ENCODE measurements around the gene FGD2.
A peak's percentile ranks its signal among the peaks of the same experiment; 100 is the strongest.

FGD2 gene

DNA sequence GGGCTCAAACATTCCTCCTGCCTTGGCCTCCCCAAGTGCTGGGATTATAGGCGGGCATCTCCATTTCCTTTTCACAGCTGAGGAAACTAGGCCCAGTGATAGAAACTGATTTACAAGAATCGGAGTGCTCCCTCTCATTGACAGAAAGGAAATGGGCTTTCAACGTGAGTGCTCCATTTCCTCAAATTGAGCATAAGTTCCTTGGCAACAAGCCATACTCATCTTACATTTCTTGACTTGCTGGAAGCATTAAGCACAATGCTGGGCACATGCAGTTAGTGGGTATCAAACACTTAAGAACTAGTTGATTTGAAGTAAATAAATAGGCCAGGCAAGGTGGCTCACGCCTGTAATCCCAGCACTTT, 54.7 kb downstream of the FGD2 start:
- Mint-ChIP-seq H3K4me3 (no peak overlapping the region), H3K9me3 (no peaks in the 10 kb centered on the region), H3K4me1 (peaks cover 23% of the 10 kb centered on the region), H3K36me3 (no peaks in the 10 kb centered on the region), H3K27ac (peak overlapping the region; percentile 64)
- DNase-seq (ENCODE audit: low spot score in 2 of 2): no peak
- ATAC-seq: no peak

DNA sequence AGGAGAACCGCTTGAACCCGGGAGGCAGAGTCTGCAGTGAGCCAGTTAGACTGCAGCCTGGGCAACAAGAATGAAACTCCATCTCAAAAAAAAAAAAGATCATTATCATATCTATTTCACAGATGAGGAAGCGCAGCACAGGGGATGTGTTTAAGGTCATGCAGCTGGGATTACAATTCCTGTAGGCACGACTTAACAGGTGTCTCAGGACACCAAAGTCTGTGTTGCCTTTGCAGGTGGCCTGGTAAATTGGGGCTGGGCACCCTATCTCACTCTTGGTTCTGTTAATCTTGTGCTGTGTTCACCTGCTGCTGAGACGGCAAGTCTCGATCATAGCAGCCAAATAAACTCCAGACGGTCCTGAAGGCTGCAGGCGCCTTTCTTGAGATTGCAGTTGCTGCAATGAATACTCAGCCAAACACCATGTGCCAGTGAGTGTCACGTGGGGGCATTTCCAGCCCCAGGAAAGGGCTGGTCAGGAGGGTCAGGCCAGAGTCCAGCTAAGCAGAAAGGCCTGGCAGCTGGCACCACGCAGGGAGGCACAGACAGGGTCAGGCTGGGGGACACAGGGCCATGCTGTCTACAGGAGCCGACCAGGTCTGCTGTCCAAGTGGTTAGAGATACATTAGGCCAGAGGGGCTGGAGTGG, 55.8 kb downstream of the FGD2 start:
- no peaks in the 10 kb centered on the region for H3K9me3 Mint-ChIP-seq
- DNase-seq (ENCODE audit: low spot score in 2 of 2) (no peak), ATAC-seq (no peak)
- no peak overlapping the region for H3K4me3 Mint-ChIP-seq
- H3K27ac Mint-ChIP-seq: no peak overlapping the region
- no peaks in the 10 kb centered on the region for H3K36me3 Mint-ChIP-seq
- peaks cover 23% of the 10 kb centered on the region for H3K4me1 Mint-ChIP-seq

DNA sequence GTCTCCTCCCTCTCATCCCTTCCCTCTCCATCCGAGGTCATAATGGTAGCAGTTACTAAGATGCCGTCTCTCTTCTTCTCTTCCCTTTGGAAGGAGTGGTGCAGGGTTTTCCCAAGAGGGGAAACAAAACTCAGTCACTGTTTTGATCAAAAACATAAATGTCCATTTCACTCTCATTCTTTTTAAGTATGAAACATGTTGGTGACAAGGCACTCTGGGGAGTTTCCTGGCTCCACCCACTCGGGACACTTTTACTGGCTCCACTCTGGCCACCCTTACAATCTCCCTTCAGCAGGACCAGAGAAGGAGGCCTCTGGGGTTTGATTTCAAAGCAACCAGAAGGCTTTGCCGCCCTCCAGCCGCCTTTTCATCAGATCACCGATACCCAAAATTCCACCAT, 57.0 kb downstream of the FGD2 start:
- DNase-seq (ENCODE audit: low spot score in 2 of 2) (no peak), ATAC-seq (no peak)
- Mint-ChIP-seq H3K36me3 (no peaks in the 10 kb centered on the region), H3K9me3 (no peaks in the 10 kb centered on the region), H3K4me1 (peaks cover 16% of the 10 kb centered on the region), H3K4me3 (no peak overlapping the region), H3K27ac (peak overlapping the region; percentile 23)

DNA sequence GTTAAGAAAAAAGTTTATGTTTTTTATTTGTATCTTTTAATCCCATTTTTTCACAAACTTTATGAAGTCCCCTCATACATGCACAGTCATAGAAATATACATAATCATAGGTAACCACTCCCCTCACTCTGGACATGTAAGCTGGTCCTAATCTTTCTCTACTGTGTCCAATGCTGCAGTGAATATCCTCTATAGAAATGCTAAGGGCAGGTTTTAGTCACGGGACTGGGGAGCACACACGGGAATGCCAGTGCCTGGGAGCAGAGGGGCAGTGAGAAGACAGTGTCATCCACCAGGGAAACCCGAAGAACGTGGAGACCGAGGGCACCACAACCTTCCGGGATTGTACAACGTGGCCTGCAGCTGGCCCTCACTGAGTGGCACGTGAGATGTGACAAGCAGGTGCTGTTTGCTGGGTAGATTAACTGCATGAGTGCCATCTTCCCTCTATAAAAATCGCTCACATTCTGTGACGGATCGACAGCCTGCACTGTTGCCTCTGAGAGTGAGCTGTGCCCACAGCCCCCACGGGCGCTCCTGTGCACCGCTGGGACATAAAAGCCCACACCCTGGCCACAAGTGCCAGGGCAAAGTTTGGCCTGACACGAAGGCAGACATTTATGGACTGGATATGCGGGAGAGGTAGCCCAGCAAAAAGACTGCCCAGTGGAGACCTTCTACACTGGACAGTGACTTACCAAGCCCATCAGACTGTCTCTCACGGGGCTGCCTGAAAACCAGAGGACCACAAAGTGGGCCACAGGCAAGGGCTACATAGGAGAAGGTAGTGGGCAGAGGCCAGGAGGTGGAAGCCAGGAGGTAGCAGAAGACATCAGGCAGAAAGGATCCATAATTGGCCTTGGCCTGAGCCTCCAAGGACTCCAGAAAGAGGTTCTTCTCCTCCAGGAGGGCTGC, 63.2 kb downstream of the FGD2 start:
- no peak for DNase-seq (ENCODE audit: low spot score in 2 of 2)
- no peaks in the 10 kb centered on the region for H3K36me3 Mint-ChIP-seq
- peak; percentile 68 for ATAC-seq
- no peak overlapping the region for H3K27ac Mint-ChIP-seq
- peaks cover 38% of the 10 kb centered on the region for H3K4me1 Mint-ChIP-seq
- H3K9me3 Mint-ChIP-seq: no peaks in the 10 kb centered on the region
- H3K4me3 Mint-ChIP-seq: no peak overlapping the region

DNA sequence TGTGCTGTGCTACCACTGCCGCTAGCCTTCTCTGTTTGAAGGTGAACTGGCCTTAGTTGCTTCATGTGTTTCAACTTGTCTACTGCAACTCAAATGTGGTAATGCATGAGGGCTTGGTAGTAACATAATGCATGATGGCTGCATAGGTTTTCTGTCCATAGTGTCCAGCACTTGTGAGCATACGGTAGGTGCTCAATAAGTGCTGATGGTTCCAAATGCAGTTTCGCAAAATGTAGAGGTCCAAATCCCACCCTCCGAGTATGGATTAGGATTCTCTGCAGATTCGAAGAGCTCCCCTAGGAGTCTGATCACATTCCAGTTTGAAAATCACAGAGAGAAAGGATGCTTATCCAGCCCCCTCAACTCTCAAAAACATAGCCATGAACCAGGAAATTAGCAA, 64.2 kb downstream of the FGD2 start:
- DNase-seq (ENCODE audit: low spot score in 2 of 2): no peak
- no peak overlapping the region for H3K27ac Mint-ChIP-seq
- H3K36me3 Mint-ChIP-seq: no peaks in the 10 kb centered on the region
- peaks cover 39% of the 10 kb centered on the region for H3K4me1 Mint-ChIP-seq
- no peak overlapping the region for H3K4me3 Mint-ChIP-seq
- no peaks in the 10 kb centered on the region for H3K9me3 Mint-ChIP-seq
- ATAC-seq: no peak

- Mint-ChIP-seq H3K9me3 (no peaks in the 10 kb centered on the region), H3K36me3 (no peaks in the 10 kb centered on the region), H3K4me3 (no peak overlapping the region), H3K4me1 (peaks cover 39% of the 10 kb centered on the region), H3K27ac (peak overlapping the region; percentile 83)
- DNase-seq (ENCODE audit: low spot score in 2 of 2) (no peak), ATAC-seq (peak; percentile 55)
Measured at GRCh38 chr6:37072526-37072925, 67.1 kb downstream of the FGD2 start.

DNA sequence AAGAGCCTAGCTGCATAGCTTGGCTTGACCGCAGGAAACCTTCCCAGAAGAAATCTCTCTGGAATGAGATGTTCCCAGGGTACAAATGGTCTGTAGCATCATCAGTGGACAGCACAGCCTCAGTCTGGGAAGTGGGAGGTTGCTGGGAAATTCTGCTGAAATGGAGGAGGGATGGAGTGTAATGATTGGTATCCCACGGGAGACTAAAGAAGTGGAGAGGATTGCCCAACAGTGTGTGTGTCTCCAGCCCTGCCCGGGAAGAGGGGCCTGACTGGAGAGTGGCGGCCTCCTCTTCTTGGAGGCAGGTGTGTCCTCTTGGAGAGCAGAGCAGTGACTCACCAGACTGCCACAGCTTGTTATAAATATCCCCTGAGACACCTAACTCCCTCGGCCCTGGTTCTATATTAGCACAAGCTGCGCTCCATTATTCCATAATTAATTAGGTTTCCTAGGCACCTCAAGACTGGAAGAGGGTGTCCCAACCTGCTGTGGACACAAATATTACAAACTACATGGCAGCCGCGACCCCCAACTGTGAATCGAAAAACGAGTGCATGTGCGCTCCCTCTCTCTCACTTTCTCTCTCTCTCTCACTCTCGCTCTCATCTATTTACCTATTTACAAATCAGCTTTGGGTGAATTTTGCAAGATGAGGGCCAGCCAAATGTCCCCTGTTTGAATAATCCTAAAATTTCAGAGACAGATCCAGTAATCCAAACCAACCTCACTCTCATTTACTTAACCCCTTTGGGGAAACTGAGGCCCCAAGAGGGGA, 68.8 kb downstream of the FGD2 start:
- Mint-ChIP-seq H3K27ac (no peak overlapping the region), H3K9me3 (no peaks in the 10 kb centered on the region), H3K36me3 (no peaks in the 10 kb centered on the region), H3K4me1 (peaks cover 29% of the 10 kb centered on the region), H3K4me3 (no peak overlapping the region)
- DNase-seq (ENCODE audit: low spot score in 2 of 2) (no peak), ATAC-seq (no peak)

GRCh38 chr6:37077191-37077904, 71.9 kb downstream of the FGD2 start:
- H3K27ac Mint-ChIP-seq: peak overlapping the region; percentile 45
- H3K4me1 Mint-ChIP-seq: peaks cover 10% of the 10 kb centered on the region
- no peak for DNase-seq (ENCODE audit: low spot score in 2 of 2)
- H3K9me3 Mint-ChIP-seq: no peaks in the 10 kb centered on the region
- no peaks in the 10 kb centered on the region for H3K36me3 Mint-ChIP-seq
- ATAC-seq: no peak
- no peak overlapping the region for H3K4me3 Mint-ChIP-seq

DNA sequence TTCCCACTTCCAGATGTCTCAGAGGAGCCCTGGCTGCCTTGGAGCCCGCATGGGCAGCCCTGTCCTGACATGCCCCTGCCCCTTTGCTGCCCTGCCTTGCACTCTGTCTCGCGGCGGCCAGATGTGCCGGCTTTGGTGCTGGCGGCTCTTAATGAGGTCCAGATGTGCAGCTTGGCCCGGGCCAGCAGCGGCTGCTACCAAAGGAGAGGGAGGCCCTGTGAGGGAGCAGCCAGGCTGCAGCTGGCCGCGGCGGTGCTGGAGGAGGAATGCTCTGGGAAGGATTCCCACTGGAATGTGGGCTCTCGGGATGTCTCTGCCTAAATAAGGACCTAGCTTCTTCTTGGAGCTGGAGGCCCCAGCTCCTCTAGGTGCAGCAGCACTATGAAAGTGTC, 72.4 kb downstream of the FGD2 start:
- ATAC-seq (no peak), DNase-seq (ENCODE audit: low spot score in 2 of 2) (no peak)
- H3K4me1 Mint-ChIP-seq: peaks cover 4% of the 10 kb centered on the region
- peak overlapping the region; percentile 29 for H3K27ac Mint-ChIP-seq
- H3K4me3 Mint-ChIP-seq: no peak overlapping the region
- H3K36me3 Mint-ChIP-seq: no peaks in the 10 kb centered on the region
- no peaks in the 10 kb centered on the region for H3K9me3 Mint-ChIP-seq

Data from stimulated activated effector memory CD8-positive, alpha-beta T cell treated with anti-CD3 and anti-CD28 coated beads, Interleukin-12 subunit alpha, Interleukin-12 subunit beta, amount 100 ng/mL, for 72 hours (primary cell).